HEK293T (cell line): Measurements from ENCODE around the gene PIRT.

Experiments
- CTCF ChIA-PET: fragments of 350-600 bp; formaldehyde crosslinking; extraction: SDS; loops from one replicate; lab custom pipeline; 2021; ENCODE audit warnings: antibody characterized with exemption, inconsistent platforms; lab: Yijun Ruan, JAX
- POLR2A ChIA-PET: fragments of 350-600 bp; formaldehyde crosslinking; extraction: SDS; loops from one replicate; lab custom pipeline; 2020; ENCODE audit warnings: antibody characterized with exemption, inconsistent platforms; lab: Yijun Ruan, JAX
- DNase-seq: peaks from one replicate; pipeline ENCODE4 v3.0.0; 2012; ENCODE audit warnings: mixed read lengths; ENCODE audit errors: extremely low spot score
- ARNT ChIP-seq: fragments of 450-650 bp; IDR thresholded peaks from 2 replicates; pipeline ENCODE4 v1.6.1; 2017; ENCODE audit warnings: mild to moderate bottlenecking
- BHLHE40 ChIP-seq: fragments of 450-650 bp; IDR thresholded peaks from 2 replicates; pipeline ENCODE4 v1.6.1; 2016; ENCODE audit warnings: mild to moderate bottlenecking, moderate library complexity, borderline replicate concordance
- CTBP1 ChIP-seq: fragments of 450-650 bp; IDR thresholded peaks from 2 replicates; pipeline ENCODE4 v1.6.1; 2016; ENCODE audit warnings: borderline replicate concordance
- ELF4 ChIP-seq: fragments of 450-650 bp; IDR thresholded peaks from 2 replicates; pipeline ENCODE4 v1.6.1; 2017; ENCODE audit warnings: antibody characterized with exemption
- FOXA1 ChIP-seq: fragments of 450-650 bp; IDR thresholded peaks from 2 replicates; pipeline ENCODE4 v1.6.1; 2016; ENCODE audit warnings: mild to moderate bottlenecking
- FOXK2 ChIP-seq: fragments of 450-650 bp; IDR thresholded peaks from 2 replicates; pipeline ENCODE4 v1.6.1; 2016; ENCODE audit warnings: mild to moderate bottlenecking
- FOXM1 ChIP-seq: fragments of 450-650 bp; IDR thresholded peaks from 2 replicates; pipeline ENCODE4 v1.6.1; 2017; ENCODE audit warnings: mild to moderate bottlenecking, borderline replicate concordance
- HDGF ChIP-seq: fragments of 450-650 bp; IDR thresholded peaks from 2 replicates; pipeline ENCODE4 v1.6.1; 2017; ENCODE audit warnings: antibody characterized with exemption, borderline replicate concordance
- L3MBTL2 ChIP-seq: fragments of 450-650 bp; conservative IDR thresholded peaks from 2 replicates; pipeline ENCODE4 v1.6.1; 2016; ENCODE audit warnings: mild to moderate bottlenecking
- LEF1 ChIP-seq: fragments of 450-650 bp; IDR thresholded peaks from 2 replicates; pipeline ENCODE4 v1.6.1; 2017; ENCODE audit warnings: mild to moderate bottlenecking, borderline replicate concordance
- NFRKB ChIP-seq: fragments of 450-650 bp; IDR thresholded peaks from 2 replicates; pipeline ENCODE4 v1.6.1; 2016; ENCODE audit warnings: mild to moderate bottlenecking, moderate library complexity
- PKNOX1 ChIP-seq: fragments of 450-650 bp; IDR thresholded peaks from 2 replicates; pipeline ENCODE4 v1.6.1; 2016
- SP1 ChIP-seq: fragments of 450-650 bp; IDR thresholded peaks from 2 replicates; pipeline ENCODE4 v1.6.1; 2017
- SUZ12 ChIP-seq: fragments of 450-650 bp; IDR thresholded peaks from 2 replicates; pipeline ENCODE4 v1.6.1; 2016; ENCODE audit warnings: mild to moderate bottlenecking
- TARDBP ChIP-seq: fragments of 450-650 bp; IDR thresholded peaks from 2 replicates; pipeline ENCODE4 v1.6.1; 2016
- ZNF384 ChIP-seq: fragments of 450-650 bp; IDR thresholded peaks from 2 replicates; pipeline ENCODE4 v1.6.1; 2016

The PIRT gene

GRCh38 chr17:10804546-10804945 lies 33.3 kb downstream of the PIRT start:
- DNase-seq: no peak
- POLR2A ChIA-PET: no interaction called here
- TF ChIP-seq TARDBP (no peak), ARNT (no peak), FOXK2 (no peak), BHLHE40 (no peak), SUZ12 (no peak), LEF1 (no peak), ZNF384 (no peak), PKNOX1 (no peak), FOXM1 (no peak), NFRKB (no peak), ELF4 (no peak), L3MBTL2 (no peak), HDGF (no peak), CTBP1 (no peak), SP1 (no peak), FOXA1 (no peak)
- CTCF ChIA-PET: no interaction called here

GRCh38 chr17:10803830-10804475 lies 33.9 kb downstream of the PIRT start, which contains the start of gene TMEM238L:
Gene TMEM238L, minus strand, starts transcription at chr17:10804099. Its CDS starts 136 bp downstream, at chr17:10803963.
- CTCF ChIA-PET: no interaction called here
- POLR2A ChIA-PET: no interaction called here
- TF ChIP-seq LEF1 (no peak), ARNT (no peak), L3MBTL2 (no peak), FOXK2 (no peak), FOXM1 (no peak), BHLHE40 (no peak), PKNOX1 (no peak), NFRKB (no peak), CTBP1 (no peak), SP1 (no peak), HDGF (no peak), ZNF384 (no peak), FOXA1 (no peak), SUZ12 (no peak), ELF4 (no peak), TARDBP (no peak)
- DNase-seq: no peak

GRCh38 chr17:10803350-10803749 lies 34.5 kb downstream of the PIRT start:
- TF ChIP-seq ELF4: no peak
- TF ChIP-seq FOXK2: no peak
- no peak for TF ChIP-seq HDGF
- no peak for TF ChIP-seq PKNOX1
- no peak for TF ChIP-seq ZNF384
- no peak for TF ChIP-seq TARDBP
- no peak for TF ChIP-seq BHLHE40
- no peak for TF ChIP-seq L3MBTL2
- TF ChIP-seq CTBP1: no peak
- no peak for TF ChIP-seq FOXM1
- TF ChIP-seq SUZ12: no peak
- no peak for TF ChIP-seq FOXA1
- no peak for TF ChIP-seq LEF1
- TF ChIP-seq SP1: no peak
- POLR2A ChIA-PET: no interaction called here
- DNase-seq: no peak
- CTCF ChIA-PET: no interaction called here

- ChIA-PET POLR2A (no interaction called here), CTCF (no interaction called here)
- TF ChIP-seq FOXM1: no peak
- no peak for TF ChIP-seq NFRKB
- TF ChIP-seq LEF1: no peak
- no peak for TF ChIP-seq PKNOX1
- no peak for TF ChIP-seq ZNF384
- no peak for TF ChIP-seq BHLHE40
- no peak for TF ChIP-seq L3MBTL2
- no peak for TF ChIP-seq CTBP1
- TF ChIP-seq FOXA1: no peak
- no peak for TF ChIP-seq HDGF
- no peak for TF ChIP-seq ARNT
- no peak for TF ChIP-seq ELF4
- no peak for TF ChIP-seq SUZ12
- no peak for TF ChIP-seq SP1
- no peak for TF ChIP-seq FOXK2
- no peak for TF ChIP-seq TARDBP
- no peak for DNase-seq
These were observed 35.2 kb downstream of the PIRT start for GRCh38 chr17:10802496-10803284.

- POLR2A ChIA-PET: no interaction called here
- CTCF ChIA-PET: no interaction called here
These were observed 38.5 kb downstream of the PIRT start for GRCh38 chr17:10799407-10799806.

More at GRCh38 chr17:10799407-10799806, 38.5 kb downstream of the PIRT start:
- TF ChIP-seq FOXK2: no peak
- TF ChIP-seq CTBP1: no peak
- TF ChIP-seq FOXA1: no peak
- TF ChIP-seq LEF1: no peak
- no peak for TF ChIP-seq TARDBP
- no peak for TF ChIP-seq FOXM1
- no peak for TF ChIP-seq ARNT
- DNase-seq: no peak
